A549 (cell line): ENCODE measurements around the gene HIF1A. TPM values are rescaled to one million over a fixed set of nuclear protein-coding genes. Genes with fewer than 3 reads are reported as not detected.

Experiments used
- ATAC-seq, 2 experiments: fragments of 200-7000 bp in 1 of 2; fragments of >200 bp in 1 of 2; cut with Nextera tagmentation in 1 of 2; cut with Tn5 transposase in 1 of 2; 3 replicates each; pipeline versions ENCODE4 v1.8.0 to v1.9.1; 2018 to 2020; ENCODE audit warnings: mild to moderate bottlenecking in 1 of 2, moderate library complexity in 1 of 2
- CTCF ChIA-PET: fragments of 300-600 bp; sonication (Branson Sonifier 250); formaldehyde crosslinking; extraction: SDS; loops from one replicate; lab custom pipeline; 2021; ENCODE audit warnings: antibody characterized with exemption, inconsistent platforms; lab: Yijun Ruan, JAX
- POLR2A ChIA-PET: fragments of 350-600 bp; formaldehyde crosslinking; extraction: SDS; loops from one replicate; lab custom pipeline; 2021; ENCODE audit warnings: antibody characterized with exemption, inconsistent platforms; lab: Yijun Ruan, JAX
- DNase-seq, 2 experiments: peaks; one replicate each; pipeline versions ENCODE4 v3.0.0 to v3.0.0-alpha.2; 2011 to 2016; ENCODE audit warnings: low read depth in 1 of 2, low spot score in 1 of 2
- FAIRE-seq: peaks from 2 replicates; lab custom pipeline; 2011; peaks lifted over from hg19 to GRCh38; lab: Jason Lieb, UNC
- H3K27ac ChIP-seq, 2 experiments: fragments of >200 bp; sonication (Bioruptor Twin); formaldehyde crosslinking; 3 replicates each; pipeline ENCODE4 v1.5.1; 2016 to 2017
- H3K4me1 ChIP-seq: fragments of >200 bp; sonication (Bioruptor Twin); formaldehyde crosslinking; 3 replicates; pipeline ENCODE4 v1.6.1; 2016
- H3K4me2 ChIP-seq: fragments of >200 bp; sonication (Bioruptor Twin); formaldehyde crosslinking; 3 replicates; pipeline ENCODE4 v1.6.1; 2016
- H3K4me3 ChIP-seq: fragments of >200 bp; sonication (Bioruptor Twin); formaldehyde crosslinking; 3 replicates; pipeline ENCODE4 v1.5.1; 2016
- H3K9me3 ChIP-seq: fragments of >200 bp; sonication (Bioruptor Twin); formaldehyde crosslinking; 3 replicates; pipeline ENCODE4 v1.6.1; 2016
- CBX2 ChIP-seq: fragments of 200-600 bp; sonication (generic); IDR thresholded peaks from 2 replicates; pipeline ENCODE4 v1.6.1; 2016; ENCODE audit warnings: low read depth, mild to moderate bottlenecking, borderline replicate concordance
- CBX8 ChIP-seq: fragments of 200-600 bp; sonication (generic); IDR thresholded peaks from 2 replicates; pipeline ENCODE4 v1.6.1; 2016
- CHD2 ChIP-seq: fragments of 150-350 bp; IDR thresholded peaks from 2 replicates; pipeline ENCODE4 v1.6.1; 2014; ENCODE audit warnings: low read length; ENCODE audit not compliant: partially characterized antibody
- CHD4 ChIP-seq: fragments of 200-600 bp; sonication (generic); IDR thresholded peaks from 2 replicates; pipeline ENCODE4 v1.6.1; 2016; ENCODE audit warnings: antibody characterized with exemption, mild to moderate bottlenecking, borderline replicate concordance
- EHF ChIP-seq: fragments of 250-450 bp; sonication (Bioruptor Pico); IDR thresholded peaks from 2 replicates; pipeline ENCODE4 v1.5.0; 2020; ENCODE audit warnings: mild to moderate bottlenecking
- FOXS1 ChIP-seq: fragments of 250-450 bp; sonication (Bioruptor Pico); IDR thresholded peaks from 2 replicates; pipeline ENCODE4 v1.5.0; 2020; ENCODE audit warnings: mild to moderate bottlenecking, moderate library complexity
- HMGXB4 ChIP-seq: fragments of 250-450 bp; sonication (Bioruptor Pico); IDR thresholded peaks from 2 replicates; pipeline ENCODE4 v1.5.0; 2021; ENCODE audit warnings: mild to moderate bottlenecking, moderate library complexity, borderline replicate concordance
- JUN ChIP-seq, 2 experiments: fragments of >200 bp; sonication (Bioruptor Twin); formaldehyde crosslinking; IDR thresholded peaks; 2 replicates in 1 of 2; 3 replicates in 1 of 2; pipeline ENCODE4 v1.6.1; 2016 to 2017
- JUNB ChIP-seq: fragments of >200 bp; sonication (Bioruptor Twin); formaldehyde crosslinking; IDR thresholded peaks from 2 replicates; pipeline ENCODE4 v1.6.1; 2016
- KDM1A ChIP-seq: fragments of 200-600 bp; sonication (generic); IDR thresholded peaks from 2 replicates; pipeline ENCODE4 v1.6.1; 2016; ENCODE audit warnings: low read depth, mild to moderate bottlenecking
- KDM5A ChIP-seq: fragments of 200-600 bp; sonication (generic); IDR thresholded peaks from 2 replicates; pipeline ENCODE4 v1.6.1; 2016; ENCODE audit warnings: antibody characterized with exemption, mild to moderate bottlenecking
- MAX ChIP-seq: IDR thresholded peaks from 2 replicates; pipeline ENCODE4 v1.6.1; 2012
- PHF8 ChIP-seq: fragments of 200-600 bp; sonication (generic); IDR thresholded peaks from 2 replicates; pipeline ENCODE4 v1.6.1; 2016; ENCODE audit warnings: low read depth, mild to moderate bottlenecking, antibody characterized with exemption, moderate library complexity, borderline replicate concordance
- POLR2A ChIP-seq: IDR thresholded peaks from 2 replicates; pipeline ENCODE4 v1.6.1; 2012; ENCODE audit warnings: mild to moderate bottlenecking, low read length
- RAD21 ChIP-seq, 2 experiments: fragments of >200 bp in 1 of 2; sonication (Bioruptor Twin) in 1 of 2; formaldehyde crosslinking in 1 of 2; IDR thresholded peaks in 1 of 2; conservative IDR thresholded peaks in 1 of 2; 2 replicates in 1 of 2; 3 replicates in 1 of 2; pipeline ENCODE4 v1.6.1; 2012 to 2018; ENCODE audit warnings: inconsistent platforms in 1 of 2
- RCOR1 ChIP-seq: fragments of 150-350 bp; IDR thresholded peaks from 2 replicates; pipeline ENCODE4 v1.6.1; 2014; ENCODE audit warnings: antibody characterized with exemption, low read length, low read depth
- RFX5 ChIP-seq: fragments of 450-650 bp; IDR thresholded peaks from 2 replicates; pipeline ENCODE4 v1.7.1; 2014; ENCODE audit warnings: antibody characterized with exemption, mild to moderate bottlenecking, moderate library complexity
- RNF2 ChIP-seq: fragments of 200-600 bp; sonication (generic); IDR thresholded peaks from 2 replicates; pipeline ENCODE4 v1.6.1; 2016; ENCODE audit warnings: low read depth, mild to moderate bottlenecking, antibody characterized with exemption, moderate library complexity, borderline replicate concordance
- TFCP2L1 ChIP-seq: fragments of 250-450 bp; sonication (Bioruptor Pico); IDR thresholded peaks from 2 replicates; pipeline ENCODE4 v1.5.0; 2021; ENCODE audit warnings: mild to moderate bottlenecking
- ZSCAN20 ChIP-seq: fragments of 250-450 bp; sonication (Bioruptor Pico); IDR thresholded peaks from 2 replicates; pipeline ENCODE4 v1.8.0; 2022; ENCODE audit warnings: mild to moderate bottlenecking, moderate library complexity
- WGBS: methylation state at CpG from one replicate; pipeline ENCODE4 v1.1.6; 2017; ENCODE audit errors: missing lambda C conversion rate; 5-methylcytosine and 5-hydroxymethylcytosine counted together
- polyA plus RNA-seq, 4 experiments: library from polyadenylated mRNA; depleted of rRNA in 3 of 4; stranded (reverse); fragments of >200 nt; fragmentation: RNase III in 1 of 4; extraction: RNeasy Plus Mini Kit Qiagen cat#74134 plus additional on column Dnase treatment in 1 of 4; gene quantifications; 2 replicates in 3 of 4; 3 replicates in 1 of 4; pipeline ENCODE4 v1.2.3, GENCODE V29; 2011 to 2017

Gene HIF1A
- polyA plus RNA-seq, 2 of the 4 experiments (the other 2 are of a cell fraction) = 284 to 391 TPM

- Histone ChIP-seq H3K4me1 (peaks cover 9% of the 10 kb centered on the region; the same call in 2 of the 3 replicates), H3K27ac (peak overlapping the region in 1 of 2 experiments; percentile 20; a peak in 2 of 6 replicates)
- TF ChIP-seq JUNB = no peak
- TF ChIP-seq CHD4 = no peak
- no peak for TF ChIP-seq KDM5A
- TF ChIP-seq CBX2 = no peak
- TF ChIP-seq CBX8 = no peak
- TF ChIP-seq KDM1A = no peak
- no peak for TF ChIP-seq RAD21 (conservative IDR thresholded peaks at IDR 0.05 in 1 of 2, IDR thresholded peaks at IDR 0.05 in 1 of 2)
- TF ChIP-seq RFX5 = no peak
- TF ChIP-seq, all 56 proteins: peak for 0
- H3K4me2 ChIP-seq = no peak overlapping the region
- ChIA-PET CTCF (interaction anchor here (0.7 to 1.9 kb wide), 5 partner anchors 12 to 134 kb away, joined by 3 to 4 read pairs (median 4); no protein-coding TSS in a partner anchor), POLR2A (no interaction called here)
- no peak overlapping the region for H3K4me3 ChIP-seq
- no peak for FAIRE-seq
- H3K9me3 ChIP-seq = peaks cover 12% of the 10 kb centered on the region; the same call in 1 of the 3 replicates
- no peak for ATAC-seq
- no peak for DNase-seq
These were observed 3.8 kb upstream of the HIF1A start for GRCh38 chr14:61691495-61691894.

- Histone ChIP-seq H3K4me3 (no peak overlapping the region), H3K4me2 (peak overlapping the region; percentile 98), H3K9me3 (no peaks in the 10 kb centered on the region; the same call in 2 of the 3 replicates), H3K4me1 (peaks cover 9% of the 10 kb centered on the region; the same call in 2 of the 3 replicates), H3K27ac (peak overlapping the region; percentile 83 to 89; a peak in 4 of 6 replicates)
- ATAC-seq (no peak), FAIRE-seq (no peak), DNase-seq (no peak)
- ChIA-PET POLR2A (interaction anchor here (2.5 to 2.9 kb wide), 2 partner anchors 132 to 140 kb away, joined by 20 to 107 read pairs; no protein-coding TSS in a partner anchor), CTCF (interaction anchor here (1.0 to 1.4 kb wide), 3 partner anchors 14 to 144 kb away, joined by 3 to 4 read pairs (median 4); no protein-coding TSS in a partner anchor)
- 91% methylated on average over 6 of the region's 6 CpGs for WGBS
- TF ChIP-seq TFCP2L1 (CRISPR knock-in tag) = no peak
- TF ChIP-seq RNF2 = no peak
- no peak for TF ChIP-seq FOXS1 (CRISPR knock-in tag)
- no peak for TF ChIP-seq HMGXB4
- TF ChIP-seq EHF = no peak
- no peak for TF ChIP-seq RFX5
- no peak for TF ChIP-seq RCOR1
- no peak for TF ChIP-seq ZSCAN20
These were observed 1.3 kb upstream of the HIF1A start for GRCh38 chr14:61694039-61694438.

GRCh38 chr14:61695695-61696527 lies 598 bp downstream of the HIF1A start:
- CTCF ChIA-PET = interaction anchor here (0.8 to 1.7 kb wide), 5 partner anchors 39 to 142 kb away, joined by 3 to 11 read pairs (median 5); no protein-coding TSS in a partner anchor
- Histone ChIP-seq H3K4me2 (peak overlapping the region; percentile 76), H3K27ac (peak overlapping the region; percentile 98), H3K4me1 (peaks cover 14% of the 10 kb centered on the region; the same call in 2 of the 3 replicates), H3K4me3 (peak overlapping the region; percentile 88), H3K9me3 (no peaks in the 10 kb centered on the region)
- FAIRE-seq (no peak), ATAC-seq (peak; percentile 67 to 74), DNase-seq (peak; percentile 45 to 71)
- TF ChIP-seq MAX = peak; percentile 46
- TF ChIP-seq JUN (IDR thresholded peaks at IDR 0.05) = peak; percentile 21 to 94; a peak in 3 of 5 replicates
- 0 out of 2 replicates have a peak, but pooled peaks have one; percentile 17 for TF ChIP-seq KDM5A
- TF ChIP-seq KDM1A = no peak
- peak; percentile 17; the same call in 1 of the 2 replicates for TF ChIP-seq POLR2A
- peak; percentile 91 for TF ChIP-seq PHF8
- no peak for TF ChIP-seq CHD2
- POLR2A ChIA-PET = interaction anchor here (0.6 to 2.9 kb wide), 18 partner anchors 17 to 224 kb away, joined by 3 to 107 read pairs (median 5); partner anchors contain the start of gene SNAPC1
- WGBS = 3% methylated on average over 23 of the region's 70 CpGs
